GM12892 (cell line): ENCODE measurements around the gene SMIM35.

Experiments used
- POLR2A ChIP-seq: IDR thresholded peaks from 2 replicates; pipeline ENCODE4 v1.6.1; 2011; ENCODE audit warnings: low read depth, low read length, control low read depth
- POLR2AphosphoS5 ChIP-seq: IDR thresholded peaks from 2 replicates; pipeline ENCODE4 v1.6.1; 2011; ENCODE audit warnings: low read depth, low read length, control low read depth
- TAF1 ChIP-seq: IDR thresholded peaks from 2 replicates; pipeline ENCODE4 v1.6.1; 2011; ENCODE audit warnings: low read depth, mild to moderate bottlenecking, control low read depth, low read length, borderline replicate concordance

DNA sequence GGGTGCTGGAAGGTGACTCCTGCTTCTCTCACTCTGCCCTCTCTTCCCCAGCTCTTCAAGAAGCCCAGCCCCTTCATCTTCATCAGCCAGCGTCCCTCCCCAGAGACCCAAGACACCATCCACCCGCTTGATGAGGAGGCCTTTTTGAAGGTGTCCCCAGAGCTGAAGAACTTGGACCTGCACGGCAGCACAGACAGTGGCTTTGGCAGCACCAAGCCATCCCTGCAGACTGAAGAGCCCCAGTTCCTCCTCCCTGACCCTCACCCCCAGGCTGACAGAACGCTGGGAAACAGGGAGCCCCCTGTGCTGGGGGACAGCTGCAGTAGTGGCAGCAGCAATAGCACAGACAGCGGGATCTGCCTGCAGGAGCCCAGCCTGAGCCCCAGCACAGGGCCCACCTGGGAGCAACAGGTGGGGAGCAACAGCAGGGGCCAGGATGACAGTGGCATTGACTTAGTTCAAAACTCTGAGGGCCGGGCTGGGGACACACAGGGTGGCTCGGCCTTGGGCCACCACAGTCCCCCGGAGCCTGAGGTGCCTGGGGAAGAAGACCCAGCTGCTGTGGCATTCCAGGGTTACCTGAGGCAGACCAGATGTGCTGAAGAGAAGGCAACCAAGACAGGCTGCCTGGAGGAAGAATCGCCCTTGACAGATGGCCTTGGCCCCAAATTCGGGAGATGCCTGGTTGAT is 88.0 kb downstream of the SMIM35 start:
- TF ChIP-seq POLR2A (no peak; the same call in 1 of the 2 replicates), POLR2AphosphoS5 (no peak), TAF1 (no peak)
